GM18508 (cell line): ENCODE data around the gene ASB13.

Experiments used
- ATAC-seq: cut with Tn5 transposase; IDR thresholded peaks from one replicate; pipeline ENCODE4 v1.9.1; 2021; ENCODE audit warnings: moderate number of reproducible peaks; ENCODE audit not compliant: insufficient read depth, unreplicated experiment

ASB13 gene

GRCh38 chr10:5611899-5612680 lies 54.3 kb downstream of the ASB13 start:
- no peak for ATAC-seq

GRCh38 chr10:5609952-5610616 lies 56.3 kb downstream of the ASB13 start:
- no peak for ATAC-seq

DNA sequence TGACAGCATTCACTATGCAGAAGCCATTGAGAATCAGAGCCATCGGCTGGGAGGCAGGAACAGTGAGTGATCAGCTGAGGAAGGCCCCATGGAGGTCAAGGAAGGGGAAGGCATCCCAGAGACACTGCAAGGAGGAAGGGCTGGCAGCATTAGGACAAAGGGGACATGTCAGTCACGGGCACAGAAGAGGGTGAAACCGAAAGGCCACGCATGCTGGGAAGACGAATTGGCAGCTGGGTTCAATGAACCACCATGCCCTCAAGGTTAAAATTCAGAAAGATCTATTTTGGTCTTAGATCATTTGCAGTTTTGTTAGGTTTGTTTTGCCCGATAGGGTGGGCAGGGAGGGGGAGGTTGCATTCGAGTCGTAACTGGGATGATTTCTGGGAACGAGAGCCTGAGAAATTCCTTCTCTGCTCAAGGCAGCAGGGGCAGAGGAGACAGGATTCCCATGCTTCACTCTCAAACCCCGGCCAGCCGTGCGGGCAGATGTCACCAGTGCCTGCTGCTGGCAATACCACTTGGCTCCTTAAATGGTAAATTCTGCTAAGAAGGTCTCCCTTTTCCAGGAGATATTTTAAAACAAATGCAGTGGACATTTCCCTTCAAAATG lies 57.7 kb downstream of the ASB13 start:
- no peak for ATAC-seq

DNA sequence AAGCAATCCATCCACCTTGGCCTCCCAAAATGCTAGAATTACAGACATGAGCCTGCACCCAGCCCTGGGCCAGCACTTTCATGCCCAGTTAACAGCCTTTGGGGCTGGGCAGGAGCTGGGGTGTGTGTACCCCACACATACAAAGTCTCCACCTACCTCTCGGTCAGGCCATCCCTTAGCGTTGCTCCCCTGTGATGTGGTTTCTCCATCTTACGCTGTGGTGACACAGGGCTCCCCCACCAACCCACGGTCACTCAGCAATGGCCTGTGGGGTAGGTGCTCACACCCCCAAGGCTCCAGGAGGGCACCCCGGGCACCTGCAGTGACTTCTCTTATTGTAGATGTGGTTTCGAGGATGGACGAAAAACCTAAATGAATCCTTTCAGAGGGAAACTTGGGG lies 58.8 kb downstream of the ASB13 start:
- ATAC-seq, result no peak

- no peak for ATAC-seq
Measured at GRCh38 chr10:5606864-5607263, 59.5 kb downstream of the ASB13 start.

GRCh38 chr10:5606321-5606720 lies 60.1 kb downstream of the ASB13 start:
- ATAC-seq, result no peak

DNA sequence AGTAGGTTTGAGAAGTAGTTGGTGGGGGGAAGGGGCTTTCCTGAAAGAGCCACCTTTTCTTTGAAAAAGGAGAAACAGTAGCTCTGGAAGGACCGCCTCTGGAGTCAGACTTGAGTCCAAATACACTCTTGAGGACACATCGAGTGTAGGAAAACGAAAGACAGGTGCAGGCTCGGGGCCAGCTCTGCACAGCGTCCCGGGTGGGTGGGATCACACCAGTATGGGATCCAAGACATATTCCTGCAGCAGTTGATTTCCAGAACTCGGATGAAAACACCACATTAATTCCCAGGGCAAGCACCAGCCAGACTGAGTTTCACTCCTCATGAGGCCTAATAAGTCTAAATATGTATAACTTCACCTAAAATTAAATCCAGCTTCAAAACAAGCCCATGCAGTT lies 61.4 kb downstream of the ASB13 start:
- no peak for ATAC-seq

DNA sequence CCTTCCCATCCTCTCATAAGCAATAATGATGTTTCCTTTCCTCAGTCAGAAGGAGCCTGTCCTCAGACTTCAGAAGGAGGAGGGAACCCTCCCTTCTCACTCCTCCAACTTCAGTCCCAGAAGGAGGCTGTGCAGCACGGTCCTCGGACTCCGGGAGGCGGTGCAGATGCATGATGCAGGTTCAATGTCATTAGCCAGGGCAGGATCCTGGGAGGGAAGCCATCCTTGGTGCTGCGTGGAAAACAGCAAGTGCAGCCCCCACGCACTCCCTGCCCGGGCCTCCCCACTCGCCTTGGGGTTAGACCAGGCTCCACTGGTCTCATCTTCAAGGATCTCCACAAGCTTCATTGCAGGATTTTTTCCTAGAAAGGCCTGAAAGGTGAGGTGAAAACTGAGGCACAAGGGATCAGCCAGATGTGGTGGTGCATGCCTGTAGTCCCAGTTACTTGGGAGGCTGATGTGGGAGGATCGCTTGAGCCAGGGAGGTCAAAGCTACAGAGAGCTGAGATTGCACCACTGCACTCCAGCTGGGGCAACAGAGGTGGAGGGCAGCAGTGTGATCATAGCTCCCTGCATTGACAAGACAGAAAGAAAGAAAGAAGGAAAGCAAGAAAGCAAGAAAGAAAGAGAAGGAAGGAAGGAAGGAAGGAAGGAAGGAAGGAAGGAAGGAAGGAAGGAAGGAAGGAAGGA lies 62.0 kb downstream of the ASB13 start:
- ATAC-seq, result no peak

- no peak for ATAC-seq
Measured at GRCh38 chr10:5603848-5604170, 62.6 kb downstream of the ASB13 start.

- ATAC-seq, result no peak
Measured at GRCh38 chr10:5603091-5603847, 63.1 kb downstream of the ASB13 start.

DNA sequence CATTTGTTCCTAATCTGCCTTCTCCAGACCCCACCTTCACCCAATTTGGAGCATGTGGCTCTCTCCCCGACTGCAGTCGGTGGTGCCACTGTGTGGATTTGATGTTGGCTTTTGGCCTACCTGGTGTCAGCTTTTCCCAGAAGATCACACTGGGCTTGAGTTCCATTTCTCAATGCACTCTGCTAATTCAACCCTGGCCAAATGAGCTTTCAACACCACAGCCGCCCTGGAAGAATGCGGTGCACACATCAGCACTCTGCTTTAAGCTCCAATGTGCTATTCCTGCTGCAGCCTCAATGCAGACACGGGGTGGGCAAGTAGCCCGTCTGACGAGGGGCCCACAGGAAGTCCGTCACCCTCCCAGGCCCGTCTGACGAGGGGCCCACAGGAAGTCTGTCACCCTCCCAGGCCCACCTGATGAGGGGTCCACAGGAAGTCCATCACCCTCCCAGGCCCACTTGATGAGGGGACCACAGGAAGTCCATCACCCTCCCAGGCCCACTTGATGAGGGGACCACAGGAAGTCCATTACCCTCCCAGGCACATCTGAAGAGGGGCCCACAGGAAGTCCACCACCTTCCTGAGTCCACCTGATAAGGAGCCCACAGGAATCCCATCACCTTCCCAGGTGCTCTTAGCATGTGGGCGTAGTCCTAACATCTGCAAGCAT lies 64.4 kb downstream of the ASB13 start:
- no peak for ATAC-seq

DNA sequence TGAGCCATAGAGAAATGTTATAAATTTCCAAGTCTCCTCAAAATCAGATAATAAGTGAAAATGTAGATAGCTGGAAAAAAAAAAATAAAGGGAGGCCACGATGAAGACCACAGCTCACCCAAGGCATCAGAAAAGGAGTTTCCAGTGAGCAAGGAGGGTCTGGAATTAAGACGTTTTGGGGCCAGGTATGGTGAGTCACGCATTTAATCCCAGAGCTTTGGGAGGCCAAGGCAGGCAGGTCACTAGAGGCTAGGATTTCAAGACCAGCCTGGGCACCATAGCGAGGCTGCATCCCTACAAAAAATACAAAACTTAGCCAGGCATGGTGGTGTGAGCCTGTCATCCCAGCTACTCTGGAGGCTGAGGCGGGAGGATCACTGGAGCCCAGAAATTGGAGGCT lies 65.5 kb downstream of the ASB13 start:
- no peak for ATAC-seq

GRCh38 chr10:5599613-5600520 lies 66.5 kb downstream of the ASB13 start:
- no peak for ATAC-seq

GRCh38 chr10:5598085-5598690 lies 68.2 kb downstream of the ASB13 start:
- no peak for ATAC-seq

DNA sequence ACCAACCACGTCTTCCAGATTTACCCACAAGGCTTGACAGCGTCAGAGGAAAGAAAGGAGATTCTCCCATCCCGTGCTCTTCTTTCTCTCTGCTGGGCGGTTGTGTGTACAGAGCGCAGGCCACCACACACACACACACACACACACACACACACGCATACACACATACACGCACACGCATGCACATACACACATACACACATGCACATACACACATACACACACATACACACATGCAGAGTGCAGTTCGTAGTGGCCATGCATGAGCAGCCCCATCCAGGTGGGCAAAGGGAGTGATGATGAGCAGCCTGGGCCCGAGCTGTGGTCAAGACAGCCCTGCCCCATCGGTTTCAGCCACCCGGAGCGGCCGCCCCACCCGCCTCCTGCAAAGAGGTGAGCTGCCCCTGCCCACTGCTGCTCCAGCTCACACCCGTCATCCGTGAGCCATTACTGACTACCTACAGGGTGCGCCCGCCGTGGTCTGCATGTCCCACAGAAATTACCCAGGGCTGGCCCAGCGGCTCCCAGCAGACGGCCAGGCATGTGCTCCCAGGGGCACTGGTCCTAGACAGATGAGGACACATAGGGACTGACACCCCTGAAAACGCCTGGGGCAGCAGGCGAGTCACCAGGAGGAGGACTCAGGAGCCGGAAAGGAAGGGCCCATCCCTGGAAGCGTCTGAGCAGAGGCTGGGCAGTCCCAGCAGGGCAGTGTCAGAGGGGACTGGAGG lies 69.6 kb downstream of the ASB13 start:
- no peak for ATAC-seq

DNA sequence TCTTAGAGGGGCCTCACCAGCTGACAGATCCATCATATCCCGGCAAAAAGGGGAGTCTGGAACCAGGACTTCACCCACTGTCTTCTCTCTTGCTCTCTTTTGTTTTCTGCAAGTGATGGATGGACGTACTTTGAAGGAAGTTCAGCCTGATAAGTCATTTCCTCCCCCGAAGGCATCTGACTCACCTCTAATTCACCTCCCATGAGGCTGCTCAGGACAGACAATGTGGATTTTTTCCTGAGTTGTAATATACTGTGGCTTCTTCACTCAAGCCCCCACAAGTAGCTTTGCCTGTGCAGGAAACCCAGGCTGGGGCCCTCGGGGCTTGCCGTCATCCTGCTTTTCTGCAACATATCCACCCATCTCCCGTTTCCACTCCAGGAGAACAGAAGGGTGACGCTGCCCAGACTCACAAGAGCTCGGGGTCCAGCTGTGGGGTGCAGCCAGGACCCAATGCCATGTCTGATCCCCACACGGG lies 70.4 kb downstream of the ASB13 start:
- no peak for ATAC-seq

DNA sequence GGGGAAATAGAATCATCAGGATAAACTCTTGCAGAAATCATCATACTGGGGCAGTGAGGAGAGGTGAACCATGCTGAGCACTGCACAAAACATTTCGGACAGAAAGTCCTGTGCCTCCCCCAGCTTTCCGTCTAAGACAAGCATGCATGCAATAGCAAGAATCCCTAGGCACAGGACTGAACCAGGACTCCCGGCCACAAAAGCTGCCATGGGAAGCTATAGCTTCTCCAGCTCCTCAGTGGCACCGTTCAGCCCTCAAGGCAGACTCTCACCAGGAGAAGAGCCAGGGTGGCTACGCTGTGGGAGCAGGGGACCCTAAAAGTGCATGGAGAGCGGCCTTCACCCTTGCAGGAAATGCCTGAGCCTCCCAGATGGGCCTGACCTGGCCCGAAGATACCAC lies 70.8 kb downstream of the ASB13 start:
- ATAC-seq, result no peak

DNA sequence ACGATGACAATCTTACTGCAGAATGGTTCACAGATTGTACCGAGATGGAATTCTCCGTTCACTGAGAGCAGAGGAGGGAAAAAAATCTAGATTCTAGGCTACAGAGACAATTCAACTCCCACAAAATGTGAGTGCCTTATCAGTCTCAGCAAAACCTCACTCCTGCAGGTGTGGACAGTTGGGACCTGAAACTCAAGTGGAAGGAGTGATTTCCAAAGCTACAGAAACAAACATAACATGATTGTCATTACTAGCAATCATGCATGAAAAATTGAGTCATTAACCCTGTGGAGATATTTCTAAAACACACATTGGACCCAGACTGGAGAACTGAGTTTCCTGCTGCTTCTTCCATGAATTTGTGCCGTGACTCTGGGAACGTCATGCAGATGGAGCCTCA lies 71.3 kb downstream of the ASB13 start:
- no peak for ATAC-seq
